Fibroblast of skin of left quadriceps (primary cell): ENCODE results near the gene CDK12.
A peak's percentile ranks its signal among the peaks of the same experiment; 100 is the strongest.
"Not testable (repeated sequence)": the region's sequence is repeated elsewhere in the genome, so short reads cannot be mapped to it uniquely, and the experiment has no call there.

ENCODE experiments used
- DNase-seq, 2 experiments: peaks; one replicate each; pipeline ENCODE4 v3.0.0-alpha.2; 2013; ENCODE audit warnings: low read depth in 2 of 2

Gene CDK12

DNA sequence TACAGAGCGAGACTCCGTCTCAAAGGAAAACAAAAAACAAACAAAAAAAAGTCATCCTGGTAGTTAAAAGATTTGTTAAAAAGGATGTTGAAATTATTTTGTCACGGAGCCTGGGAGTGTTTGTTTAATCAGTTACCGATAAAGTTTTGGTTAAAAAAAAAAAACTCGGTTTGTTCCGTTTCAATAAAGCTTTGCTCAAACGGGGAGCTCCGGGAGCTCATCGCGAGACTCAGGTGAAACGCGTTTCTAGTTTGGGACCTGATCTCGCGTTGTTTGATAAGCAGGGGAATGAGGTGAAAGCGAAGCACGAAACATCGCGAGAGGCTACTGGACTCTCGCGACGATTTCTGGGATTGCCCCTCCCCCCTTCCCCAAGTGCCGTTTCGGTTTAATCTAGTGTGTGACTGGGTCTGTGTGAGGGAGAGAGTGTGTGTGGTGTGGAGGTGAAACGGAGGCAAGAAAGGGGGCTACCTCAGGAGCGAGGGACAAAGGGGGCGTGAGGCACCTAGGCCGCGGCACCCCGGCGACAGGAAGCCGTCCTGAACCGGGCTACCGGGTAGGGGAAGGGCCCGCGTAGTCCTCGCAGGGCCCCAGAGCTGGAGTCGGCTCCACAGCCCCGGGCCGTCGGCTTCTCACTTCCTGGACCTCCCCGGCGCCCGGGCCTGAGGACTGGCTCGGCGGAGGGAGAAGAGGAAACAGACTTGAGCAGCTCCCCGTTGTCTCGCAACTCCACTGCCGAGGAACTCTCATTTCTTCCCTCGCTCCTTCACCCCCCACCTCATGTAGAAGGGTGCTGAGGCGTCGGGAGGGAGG is at the start of gene CDK12:
Gene CDK12, plus strand, starts transcription at position 374 of the 813 bp plus-strand sequence. CDS start 586 bp downstream, outside the sequence.
- DNase-seq: peak; percentile 100

DNA sequence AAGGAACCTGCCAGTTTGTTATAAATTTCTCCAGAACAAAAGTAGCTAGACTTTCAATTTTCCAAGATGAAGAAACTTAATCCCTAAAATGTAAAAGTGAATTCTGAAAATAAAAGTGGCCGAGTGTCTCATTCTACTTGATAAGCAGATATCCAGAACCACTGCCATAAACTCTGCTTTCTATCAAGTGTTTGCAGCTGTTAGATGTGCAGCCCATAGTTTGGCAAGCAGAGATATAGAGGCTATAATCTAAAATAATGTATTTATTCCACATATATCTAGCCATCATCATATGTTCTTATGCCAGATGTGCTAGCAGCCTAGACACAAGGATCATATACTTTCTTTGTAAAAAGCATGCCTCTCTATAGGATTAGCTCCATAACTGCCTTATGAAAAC is 45.1 kb upstream of the CDK12 start:
- DNase-seq: no peak

DNA sequence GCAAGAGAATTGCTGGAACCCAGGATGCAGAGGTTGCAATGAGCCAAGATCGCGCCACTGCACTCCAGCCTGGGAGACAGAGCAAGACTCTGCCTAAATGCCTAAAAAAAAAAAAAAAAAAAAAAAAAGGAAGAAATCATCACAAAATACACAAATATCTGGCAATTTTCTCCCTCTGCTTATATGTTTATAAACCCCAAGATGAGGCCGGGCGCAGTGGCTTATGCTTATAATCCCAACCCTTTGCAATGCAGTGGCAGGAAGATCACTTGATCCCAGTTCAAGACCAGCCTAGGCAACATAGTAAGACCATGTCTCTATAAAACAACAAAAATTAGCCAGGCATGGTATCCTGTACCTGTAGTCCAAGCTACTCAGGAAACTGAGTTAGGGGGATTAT is 31.7 kb upstream of the CDK12 start:
- DNase-seq: no peak

DNA sequence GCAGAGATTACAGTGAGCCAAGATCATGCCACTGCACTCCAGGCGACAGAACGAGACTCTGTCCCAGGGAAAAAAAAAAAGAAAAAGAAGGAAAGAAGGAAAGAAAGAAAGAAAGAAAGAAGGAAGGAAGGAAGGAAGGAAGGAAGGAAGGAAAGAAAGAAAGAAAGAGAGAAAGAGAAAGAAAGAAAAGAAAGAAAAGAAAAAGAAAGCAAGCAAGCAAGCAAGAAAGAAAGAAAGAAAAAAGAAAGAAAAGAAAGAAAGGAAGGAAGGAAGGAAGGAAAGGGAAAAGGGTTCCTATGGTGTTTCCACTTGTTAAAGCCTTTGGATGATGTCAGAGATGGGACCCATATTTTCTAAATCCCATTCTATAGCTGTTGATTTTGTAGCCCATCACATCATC is 21.4 kb upstream of the CDK12 start:
- not testable (repeated sequence) for DNase-seq

DNA sequence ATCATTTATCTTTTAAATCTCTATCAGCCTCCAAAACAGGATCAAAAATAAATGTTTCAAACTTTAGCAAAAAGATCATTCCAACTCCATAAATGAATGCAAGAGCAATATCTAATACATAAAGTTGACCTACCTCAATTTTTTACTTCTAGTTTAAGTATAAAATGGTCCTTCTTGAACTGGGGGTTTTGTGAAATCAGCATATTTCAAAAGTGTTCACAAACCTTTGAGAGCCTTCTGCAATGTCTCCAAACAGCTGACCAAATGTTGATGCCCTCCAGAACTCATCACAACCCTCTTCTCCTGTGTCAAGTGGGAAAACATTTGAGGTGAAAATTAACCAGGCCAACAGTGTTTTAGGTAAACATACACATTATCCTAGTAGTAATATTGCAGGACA is 18.0 kb upstream of the CDK12 start:
- no peak for DNase-seq

DNA sequence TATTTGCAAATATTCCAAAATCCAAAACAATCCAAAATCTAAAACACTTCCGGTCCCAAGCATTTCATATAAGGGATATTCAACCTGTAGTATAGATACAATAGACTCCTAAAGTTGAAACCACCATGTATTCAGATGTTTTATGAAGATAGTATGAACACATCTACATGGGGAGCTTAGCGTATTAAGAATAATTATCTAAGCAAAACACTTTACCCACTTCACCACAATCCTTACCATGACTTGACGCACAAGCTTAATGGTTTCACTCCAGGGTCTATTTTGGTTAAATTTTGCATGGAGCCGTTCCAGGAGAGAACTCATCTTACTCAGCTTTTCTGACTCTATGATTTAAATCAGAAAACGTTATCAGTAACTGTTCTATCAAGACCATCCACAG is 13.7 kb upstream of the CDK12 start:
- no peak for DNase-seq

DNA sequence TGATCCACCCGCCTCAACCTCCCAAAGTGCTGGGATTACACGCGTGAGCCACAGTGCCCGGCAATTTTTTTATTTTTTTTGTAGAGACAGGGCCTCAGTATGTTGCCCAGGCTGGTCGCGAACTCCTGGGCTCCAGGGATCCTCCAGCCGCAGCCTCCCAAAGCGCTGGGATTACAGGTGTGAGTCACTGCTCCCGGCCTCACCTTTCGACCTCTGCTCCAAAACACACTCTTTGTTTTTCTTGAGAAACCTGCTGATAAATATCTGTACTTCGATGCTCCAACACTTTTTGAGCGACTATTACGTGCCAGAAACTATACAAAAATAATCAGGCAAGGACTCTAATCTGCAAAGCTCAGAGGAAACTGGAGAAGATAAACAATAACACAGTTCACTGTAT is 11.2 kb upstream of the CDK12 start:
- no peak for DNase-seq

DNA sequence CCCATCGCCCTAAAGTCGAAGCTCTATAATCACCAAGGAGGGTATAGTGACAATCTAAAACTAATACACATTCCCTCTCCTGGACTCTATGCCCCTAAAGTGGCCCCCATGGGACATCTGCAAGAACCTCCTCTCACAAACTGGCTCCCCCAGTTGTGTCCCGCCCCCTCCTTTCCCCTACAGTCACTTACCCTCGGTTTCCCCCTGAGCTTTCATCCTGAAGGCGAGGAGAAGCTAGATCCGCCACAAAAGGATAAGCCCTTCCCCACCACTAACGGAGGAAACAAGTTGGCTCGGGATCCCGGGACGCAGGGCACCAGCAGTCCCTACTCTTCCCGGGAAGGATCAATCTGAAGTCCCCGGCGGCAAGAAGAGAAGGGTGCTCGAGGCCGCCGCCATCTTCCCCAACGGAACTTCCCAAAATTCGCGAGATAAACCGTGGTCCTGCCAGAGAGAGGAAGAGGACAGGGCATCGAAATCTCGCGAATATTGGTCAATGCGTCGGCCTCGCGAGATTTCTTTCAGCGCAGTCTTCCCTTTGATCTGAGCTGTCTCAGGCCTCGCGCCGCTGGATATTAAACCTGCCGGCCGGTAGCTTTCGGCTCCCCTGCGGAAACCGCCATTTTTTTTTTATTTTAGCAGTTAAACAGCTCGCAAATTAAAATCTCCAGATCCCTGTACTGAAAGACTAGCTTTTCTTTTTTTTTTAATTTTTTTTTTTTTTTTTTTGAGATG is 10.3 kb upstream of the CDK12 start, which contains the start of gene MED1:
Gene MED1, minus strand, starts transcription at position 417 of the 735 bp plus-strand sequence. Its CDS starts 201 bp downstream, at position 216.
- peak; percentile 97 to 98 for DNase-seq

DNA sequence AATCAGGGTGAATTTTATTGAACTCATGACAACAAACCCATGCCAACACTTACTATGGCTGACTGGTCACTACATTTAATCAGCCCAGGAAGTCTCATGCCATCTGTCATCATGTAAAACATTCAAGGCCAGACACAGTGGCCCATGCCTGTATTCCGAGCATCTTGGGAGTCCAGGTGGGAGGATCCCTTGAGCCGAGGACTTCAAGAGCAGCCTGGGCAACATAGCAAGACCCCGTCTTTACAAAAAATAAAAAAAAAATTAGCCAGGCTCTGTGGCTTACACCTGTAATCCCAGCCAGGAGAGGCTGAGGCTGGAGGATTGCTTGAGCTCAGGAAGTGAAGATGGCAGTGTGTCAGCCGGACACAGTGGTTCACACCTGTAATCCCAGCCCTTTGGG is 5.4 kb upstream of the CDK12 start:
- DNase-seq: no peak

DNA sequence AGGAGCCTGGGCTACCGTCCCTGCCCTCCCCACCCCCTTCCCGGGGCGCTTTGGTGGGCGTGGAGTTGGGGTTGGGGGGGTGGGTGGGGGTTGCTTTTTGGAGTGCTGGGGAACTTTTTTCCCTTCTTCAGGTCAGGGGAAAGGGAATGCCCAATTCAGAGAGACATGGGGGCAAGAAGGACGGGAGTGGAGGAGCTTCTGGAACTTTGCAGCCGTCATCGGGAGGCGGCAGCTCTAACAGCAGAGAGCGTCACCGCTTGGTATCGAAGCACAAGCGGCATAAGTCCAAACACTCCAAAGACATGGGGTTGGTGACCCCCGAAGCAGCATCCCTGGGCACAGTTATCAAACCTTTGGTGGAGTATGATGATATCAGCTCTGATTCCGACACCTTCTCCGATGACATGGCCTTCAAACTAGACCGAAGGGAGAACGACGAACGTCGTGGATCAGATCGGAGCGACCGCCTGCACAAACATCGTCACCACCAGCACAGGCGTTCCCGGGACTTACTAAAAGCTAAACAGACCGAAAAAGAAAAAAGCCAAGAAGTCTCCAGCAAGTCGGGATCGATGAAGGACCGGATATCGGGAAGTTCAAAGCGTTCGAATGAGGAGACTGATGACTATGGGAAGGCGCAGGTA is 762 bp downstream of the CDK12 start:
- no peak for DNase-seq

DNA sequence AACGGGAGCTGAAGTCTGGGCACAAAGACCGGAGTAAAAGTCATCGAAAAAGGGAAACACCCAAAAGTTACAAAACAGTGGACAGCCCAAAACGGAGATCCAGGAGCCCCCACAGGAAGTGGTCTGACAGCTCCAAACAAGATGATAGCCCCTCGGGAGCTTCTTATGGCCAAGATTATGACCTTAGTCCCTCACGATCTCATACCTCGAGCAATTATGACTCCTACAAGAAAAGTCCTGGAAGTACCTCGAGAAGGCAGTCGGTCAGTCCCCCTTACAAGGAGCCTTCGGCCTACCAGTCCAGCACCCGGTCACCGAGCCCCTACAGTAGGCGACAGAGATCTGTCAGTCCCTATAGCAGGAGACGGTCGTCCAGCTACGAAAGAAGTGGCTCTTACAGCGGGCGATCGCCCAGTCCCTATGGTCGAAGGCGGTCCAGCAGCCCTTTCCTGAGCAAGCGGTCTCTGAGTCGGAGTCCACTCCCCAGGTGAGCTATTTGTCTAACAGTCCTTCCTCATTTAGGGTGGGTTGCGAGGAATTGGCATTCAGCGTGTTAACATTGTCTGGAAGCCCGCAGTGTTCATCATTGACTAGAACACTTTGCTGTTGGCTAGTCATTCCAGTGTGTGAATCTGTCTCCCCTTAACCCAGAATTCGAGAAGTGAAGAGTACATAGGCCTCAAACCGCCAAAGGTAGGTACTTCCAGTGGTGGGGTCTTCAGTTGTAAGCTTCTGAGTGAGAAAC is 1.5 kb downstream of the CDK12 start:
- no peak for DNase-seq

DNA sequence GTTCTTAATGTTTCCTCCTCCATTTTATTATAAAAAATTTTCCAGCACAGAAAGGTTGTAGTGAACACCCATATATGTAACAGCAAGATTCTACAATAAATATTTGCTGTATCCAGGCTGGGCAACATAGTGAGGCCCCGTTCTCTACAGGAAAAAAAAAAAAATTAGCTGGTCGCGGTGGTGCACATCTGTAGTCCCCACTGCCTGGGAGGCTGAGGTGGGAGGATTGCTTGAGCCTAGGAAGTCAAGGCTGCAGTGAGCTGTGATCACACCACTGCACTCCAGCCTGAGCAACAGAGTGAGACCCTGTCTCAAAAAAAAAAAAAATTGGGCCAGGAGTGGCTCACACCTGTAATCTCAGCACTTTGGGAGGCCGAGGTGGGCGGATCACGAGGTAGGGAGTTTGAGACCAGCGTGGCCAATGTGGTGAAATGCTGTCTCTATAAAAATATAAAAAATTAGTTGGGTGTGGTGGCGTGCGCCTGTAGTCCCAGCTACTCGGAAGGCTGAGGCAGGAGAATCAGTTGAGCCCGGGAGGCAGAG is 3.4 kb downstream of the CDK12 start:
- not testable (repeated sequence) for DNase-seq

DNA sequence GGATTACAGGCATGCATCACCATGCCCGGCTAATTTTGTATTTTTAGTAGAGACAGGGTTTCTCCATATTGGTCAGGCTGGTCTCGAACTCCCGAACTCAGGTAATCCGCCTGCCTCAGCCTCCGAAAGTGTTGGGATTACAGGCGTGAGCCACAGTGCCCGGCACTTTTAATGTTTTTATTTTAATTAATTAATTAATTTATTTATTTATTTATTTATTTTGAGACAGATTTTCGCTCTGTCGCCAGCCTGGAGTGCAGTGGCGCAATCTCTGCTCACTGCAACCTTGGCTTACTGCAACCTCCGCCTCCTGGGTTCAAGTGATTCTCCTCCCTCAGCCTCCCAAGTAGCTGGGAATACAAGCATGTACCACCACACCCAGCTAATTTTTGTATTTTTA is 7.3 kb downstream of the CDK12 start:
- not testable (repeated sequence) for DNase-seq

DNA sequence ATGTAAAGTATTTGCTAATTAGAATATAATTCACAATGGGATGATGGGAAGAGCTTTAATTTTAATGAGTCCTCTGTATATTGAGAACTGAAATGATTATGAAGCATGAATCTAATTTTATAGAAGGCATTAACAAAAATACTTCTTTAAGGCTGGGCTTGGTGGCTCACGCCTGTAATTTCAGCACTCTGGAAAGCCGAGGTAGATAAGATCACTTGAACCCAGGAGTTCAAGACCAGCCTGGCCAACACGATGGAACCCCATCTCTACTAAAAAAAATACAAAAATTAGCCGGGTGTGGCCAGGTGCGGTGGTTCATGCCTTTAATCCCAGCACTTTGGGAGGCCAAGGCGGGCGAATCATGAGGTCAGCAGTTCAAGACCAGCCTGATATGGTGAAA is 12.0 kb downstream of the CDK12 start:
- DNase-seq: no peak

DNA sequence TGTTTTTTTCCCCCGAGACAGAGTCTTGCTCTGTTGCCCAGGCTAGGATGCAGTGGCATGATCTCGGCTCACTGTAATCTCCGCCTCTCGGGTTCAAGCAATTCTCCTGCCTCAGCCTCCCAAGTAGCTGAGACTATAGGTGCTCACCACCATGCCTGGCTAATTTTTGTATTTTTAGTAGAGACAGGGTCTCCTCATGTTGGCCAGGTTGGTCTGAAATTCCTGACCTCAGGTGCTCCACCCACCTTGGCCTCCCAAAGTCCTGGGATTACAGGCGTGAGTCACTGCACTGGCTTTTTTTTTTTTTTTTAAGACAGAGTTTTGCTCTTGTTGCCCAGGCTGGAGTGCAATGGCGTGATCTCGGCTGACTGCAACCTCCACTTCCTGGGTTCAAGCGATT is 18.3 kb downstream of the CDK12 start:
- DNase-seq: not testable (repeated sequence)

DNA sequence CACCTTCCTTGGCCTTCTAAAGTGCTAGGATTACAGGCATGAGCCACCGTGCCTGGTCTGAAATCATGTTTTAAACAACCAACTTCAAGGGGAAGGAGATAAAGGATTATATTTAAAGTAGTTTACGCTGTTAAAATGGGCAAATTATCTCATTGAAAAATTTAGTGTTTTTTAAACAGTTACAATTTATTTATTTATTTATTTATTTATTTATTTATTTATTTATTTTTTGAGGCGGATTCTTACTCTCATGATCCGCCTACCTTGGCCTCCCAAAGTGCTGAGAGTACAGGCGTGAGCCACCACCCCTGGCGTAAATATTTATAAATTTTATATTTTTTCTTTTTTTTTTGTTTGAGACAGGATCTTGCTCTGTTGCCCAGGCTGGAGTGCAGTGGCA is 22.2 kb downstream of the CDK12 start:
- no peak for DNase-seq

DNA sequence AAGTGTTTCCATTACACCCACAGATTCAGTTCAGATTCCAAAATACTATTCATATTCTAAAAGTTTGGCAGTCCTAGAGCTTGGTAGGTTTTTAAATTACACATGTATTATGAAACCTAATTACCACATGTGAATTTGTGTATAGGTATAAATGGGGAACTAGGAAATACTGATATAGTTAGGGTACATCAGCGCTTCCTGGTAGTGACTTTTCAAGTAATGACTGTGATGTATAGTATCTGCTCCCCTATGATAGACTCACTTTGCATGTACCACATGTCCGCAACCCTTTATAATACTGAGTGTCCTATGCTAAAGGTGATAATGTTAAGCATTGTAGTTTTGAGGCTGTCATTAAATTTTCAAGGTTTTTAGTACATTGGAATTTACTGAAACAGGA is 22.9 kb downstream of the CDK12 start:
- DNase-seq: no peak

DNA sequence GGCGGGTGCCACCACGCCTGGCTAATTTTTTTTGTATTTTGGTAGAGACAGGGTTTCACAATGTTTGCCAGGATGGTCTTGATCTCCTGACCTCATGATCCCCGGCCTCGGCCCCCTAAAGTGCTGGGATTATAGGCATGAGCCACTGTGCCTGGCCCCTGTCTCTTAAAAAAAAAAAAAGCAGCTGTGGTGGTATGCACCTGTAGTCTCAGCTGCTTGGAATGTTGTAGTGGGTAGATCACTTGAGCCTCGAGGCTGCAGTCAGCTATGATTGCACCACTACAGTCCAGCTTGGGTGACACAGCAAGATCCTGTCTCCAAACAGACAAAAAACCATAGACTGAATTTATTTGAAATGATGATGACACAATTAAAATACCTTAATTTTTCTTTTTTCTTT is 24.3 kb downstream of the CDK12 start:
- peak; percentile 54 to 61 for DNase-seq

DNA sequence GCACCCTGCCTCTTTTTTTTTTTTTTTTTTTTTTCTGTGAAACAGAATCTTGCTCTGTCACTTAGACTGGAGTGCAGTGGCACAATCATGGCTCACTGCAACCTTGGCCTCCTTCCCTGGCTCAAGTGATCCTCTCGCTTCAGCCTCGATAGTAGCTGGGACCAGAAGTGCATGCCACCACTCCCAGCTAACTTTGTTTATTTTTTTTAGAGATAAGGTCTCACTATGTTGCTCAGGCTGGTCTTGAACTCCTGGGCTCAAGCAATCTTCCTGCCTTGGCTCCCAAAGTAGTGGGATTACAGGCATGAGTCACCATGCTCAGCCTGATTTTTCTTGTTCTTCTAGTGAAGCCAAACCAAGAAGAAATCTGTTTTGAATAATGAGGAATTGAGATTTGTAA is 25.0 kb downstream of the CDK12 start:
- peak; percentile 14 to 30 for DNase-seq

DNA sequence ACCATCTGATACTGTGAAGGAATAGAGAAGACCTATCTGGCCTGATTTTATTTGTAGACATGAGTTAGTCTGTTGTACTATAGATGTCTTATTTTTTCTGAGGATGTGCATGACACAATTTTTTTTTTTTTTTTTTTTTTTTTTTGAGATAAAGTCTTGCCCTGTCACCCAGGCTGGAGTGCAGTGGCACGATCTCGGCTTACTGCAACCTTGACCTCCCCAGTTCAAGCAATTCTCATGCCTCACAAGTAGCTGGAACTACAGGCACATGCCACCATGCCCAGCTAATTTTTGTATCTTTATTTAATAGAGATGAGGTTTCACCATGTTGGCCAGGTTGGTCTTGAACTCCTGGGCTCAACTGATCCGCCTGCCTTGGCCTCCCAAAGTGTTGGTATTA is 26.2 kb downstream of the CDK12 start:
- DNase-seq: not testable (repeated sequence)

DNA sequence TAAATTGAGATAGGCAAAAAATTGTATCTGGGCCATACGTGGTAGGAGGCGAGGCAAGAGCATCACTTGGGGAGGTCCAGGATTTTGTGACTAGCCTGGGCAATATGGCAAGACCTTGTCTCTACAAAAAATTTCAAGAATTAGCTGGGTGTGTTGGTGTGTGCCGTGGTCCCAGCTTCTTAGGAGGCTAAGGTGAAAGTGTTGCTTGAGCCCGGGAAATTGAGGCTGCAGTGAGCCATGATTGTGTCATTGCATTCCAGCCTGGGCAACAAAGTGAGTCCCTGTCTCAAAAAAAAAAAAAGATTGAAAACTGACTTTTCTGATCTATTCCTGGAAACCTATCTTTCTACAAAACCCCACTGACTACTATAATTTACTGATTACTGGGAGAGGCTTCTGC is 26.7 kb downstream of the CDK12 start:
- DNase-seq: no peak

DNA sequence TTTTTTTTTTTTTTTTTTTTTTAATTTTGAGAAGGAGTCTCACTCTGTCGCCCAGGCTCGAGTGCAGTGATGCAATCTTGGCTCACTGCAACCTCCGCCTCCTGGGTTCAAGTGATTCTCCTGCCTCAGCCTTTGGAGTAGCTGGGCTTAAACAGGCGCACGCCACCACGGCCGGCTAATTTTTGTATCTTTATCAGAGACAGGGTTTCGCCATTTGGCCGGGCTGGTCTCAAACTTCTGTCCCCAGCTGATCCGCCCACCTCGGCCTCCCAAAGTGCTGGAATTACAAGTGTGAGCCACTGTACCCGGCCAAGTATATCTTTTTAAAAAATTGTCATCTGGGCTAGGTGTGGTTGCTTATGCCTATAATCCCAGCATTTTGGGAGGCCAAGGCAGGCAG is 35.6 kb downstream of the CDK12 start:
- DNase-seq: not testable (repeated sequence)
